CD4-positive, alpha-beta T cell (primary cell): Measurements from ENCODE around the gene ZNF846. TPM values are rescaled to one million over a fixed set of nuclear protein-coding genes. Genes with fewer than 3 reads are reported as not detected.
A peak's percentile ranks its signal among the peaks of the same experiment; 100 is the strongest.

Experiments used
- ATAC-seq: fragments of 200-7000 bp; cut with Tn5 transposase; one replicate; pipeline ENCODE4 v1.10.0; 2022; ENCODE audit warnings: mild to moderate bottlenecking; ENCODE audit not compliant: poor library complexity
- CTCF ChIA-PET: fragments of 350-600 bp; sonication (Branson Sonifier 250); formaldehyde crosslinking; loops from one replicate; lab custom pipeline; 2021; ENCODE audit warnings: antibody characterized with exemption, inconsistent platforms; lab: Charles Lee
- POLR2A ChIA-PET: fragments of 350-600 bp; sonication (Branson Sonifier 250); formaldehyde crosslinking; loops from one replicate; lab custom pipeline; 2021; ENCODE audit warnings: antibody characterized with exemption, inconsistent platforms; lab: Charles Lee
- DNase-seq, 14 experiments: peaks; one replicate each; pipeline ENCODE4 v3.0.0-alpha.2; 2013 to 2020; ENCODE audit warnings: mixed read lengths in 2 of 14
- H3K27ac ChIP-seq, 2 donors: one replicate each; pipeline versions ENCODE4 v1.5.1 to v1.7.0; 2013; ENCODE audit warnings: low read length in 2 of 2, low read depth in 1 of 2, mild to moderate bottlenecking in 1 of 2
- H3K27me3 ChIP-seq, 2 experiments: 1 replicate in 1 of 2; 2 replicates in 1 of 2; pipeline versions ENCODE4 v1.6.1 to v1.7.0; 2013; ENCODE audit warnings: low read length in 2 of 2, control low read depth in 1 of 2, mild to moderate bottlenecking in 1 of 2, moderate library complexity in 1 of 2; ENCODE audit not compliant: insufficient read depth in 2 of 2, control insufficient read depth in 1 of 2
- H3K36me3 ChIP-seq: one replicate; pipeline ENCODE4 v1.6.1; 2013; ENCODE audit warnings: low read length, control low read depth; ENCODE audit not compliant: insufficient read depth
- H3K4me1 ChIP-seq: one replicate; pipeline ENCODE4 v1.6.1; 2013; ENCODE audit warnings: low read length, control low read depth; ENCODE audit not compliant: insufficient read depth
- H3K4me3 ChIP-seq: one replicate; pipeline ENCODE4 v1.5.1; 2013; ENCODE audit warnings: mild to moderate bottlenecking, low read length, moderate library complexity
- H3K9me3 ChIP-seq, 2 experiments: 1 replicate in 1 of 2; 2 replicates in 1 of 2; pipeline versions ENCODE4 v1.6.1 to v1.7.0; 2013; ENCODE audit warnings: low read length in 2 of 2, mild to moderate bottlenecking in 2 of 2, control low read depth in 1 of 2, moderate library complexity in 1 of 2; ENCODE audit not compliant: control insufficient read depth in 1 of 2, insufficient read depth in 1 of 2
- H3K27ac Mint-ChIP-seq: one replicate; pipeline ENCODE4 v1.8.0; 2020; ENCODE audit warnings: mixed read lengths
- H3K27me3 Mint-ChIP-seq: one replicate; pipeline ENCODE4 v1.8.0; 2021; ENCODE audit warnings: mixed read lengths
- H3K36me3 Mint-ChIP-seq: one replicate; pipeline ENCODE4 v1.8.0; 2021; ENCODE audit warnings: low read depth, mixed read lengths
- H3K4me1 Mint-ChIP-seq: one replicate; pipeline ENCODE4 v1.8.0; 2021; ENCODE audit warnings: low read depth, mixed read lengths
- H3K4me3 Mint-ChIP-seq: one replicate; pipeline ENCODE4 v1.8.0; 2020; ENCODE audit warnings: mild to moderate bottlenecking, mixed read lengths
- H3K9me3 Mint-ChIP-seq: one replicate; pipeline ENCODE4 v1.8.0; 2020; ENCODE audit warnings: mixed read lengths
- intact Hi-C, 2 experiments: fragments of 100-400 bp; cut with DNase I in 1 of 2; cut with micrococcal nuclease in 1 of 2; formaldehyde crosslinking; loops; one replicate each; pipeline versions ENCODE4 v1.15.1 to v1.9.0; 2023 to 2025; cut with DNase I, micrococcal nuclease
- total RNA-seq, 174 experiments: library from RNA in 2 of 174; stranded (reverse) in 2 of 174; gene quantifications; one replicate each; pipeline ENCODE4 v1.2.3 and lab custom pipeline; 2021 to 2026
- TF ChIP-seq, protein P1 (sequence below): fragments of 200-600 bp; IDR thresholded peaks from one replicate; pipeline ENCODE4 v1.8.0; 2022; ENCODE audit warnings: antibody characterized with exemption, mild to moderate bottlenecking

The ZNF846 gene
- total RNA-seq, 2 experiments from 2014 or later: 7.9 to 8.5 TPM

DNA sequence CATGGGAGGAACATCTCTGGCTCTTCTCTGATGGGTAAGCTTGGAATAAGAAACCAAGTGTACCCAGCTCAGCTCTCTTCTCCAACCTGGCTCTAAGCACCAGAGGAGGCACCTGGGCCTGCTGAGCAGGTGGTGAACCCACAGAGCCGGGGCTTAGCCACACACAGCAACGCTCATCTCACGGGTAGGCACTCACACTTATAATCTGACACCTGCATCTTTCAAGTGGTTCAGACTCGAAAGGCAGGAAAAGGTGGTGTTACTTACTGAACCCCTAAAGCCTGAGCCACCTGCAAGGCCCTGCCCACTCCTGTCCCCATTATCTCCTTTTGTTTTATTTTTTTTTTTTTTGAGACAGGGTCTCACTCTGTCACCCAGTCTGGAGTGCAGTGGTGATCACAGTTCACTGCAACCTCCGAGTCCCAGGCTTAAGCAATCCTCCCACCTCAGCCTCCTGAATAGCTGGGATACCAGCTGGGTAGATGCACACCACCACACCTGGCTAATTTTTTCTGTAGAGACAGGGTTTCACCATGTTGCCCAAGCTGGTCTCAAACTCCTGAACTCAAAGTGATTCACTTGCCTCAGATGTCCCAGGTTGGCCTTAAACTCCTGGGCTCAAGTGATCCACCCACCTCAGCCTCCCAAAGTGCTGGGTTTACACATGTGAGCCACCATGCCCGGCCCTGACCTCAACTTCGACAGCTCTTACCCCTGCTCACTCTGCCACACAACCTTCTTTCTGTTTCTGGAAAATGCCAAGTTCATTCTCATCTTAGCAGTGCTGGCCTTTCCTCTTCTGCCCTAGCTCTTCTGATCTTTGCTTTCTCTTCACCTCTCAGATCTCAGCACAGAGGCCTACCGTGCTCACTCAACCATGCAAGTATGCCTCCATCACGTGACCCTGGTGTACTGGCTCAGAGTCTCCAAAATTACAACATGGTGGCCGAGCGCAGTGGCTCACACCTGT is 40.6 kb upstream of the ZNF846 start:
- peak overlapping the region; percentile 13 for H3K4me3 Mint-ChIP-seq
- peak overlapping the region; percentile 61 to 69 for H3K27ac ChIP-seq
- peak overlapping the region; percentile 70 for H3K27ac Mint-ChIP-seq
- ATAC-seq: peak; percentile 87
- no peaks in the 10 kb centered on the region for H3K9me3 Mint-ChIP-seq
- no peaks in the 10 kb centered on the region for H3K27me3 ChIP-seq
- intact Hi-C loops: no loop called here
- H3K27me3 Mint-ChIP-seq: no peaks in the 10 kb centered on the region
- H3K4me1 Mint-ChIP-seq: peaks cover 34% of the 10 kb centered on the region
- H3K36me3 ChIP-seq: peaks cover 22% of the 10 kb centered on the region
- no peaks in the 10 kb centered on the region for H3K9me3 ChIP-seq
- H3K4me3 ChIP-seq: no peak overlapping the region
- CTCF ChIA-PET: no interaction called here
- H3K4me1 ChIP-seq: peaks cover 50% of the 10 kb centered on the region
- TF ChIP-seq, protein P1, sequence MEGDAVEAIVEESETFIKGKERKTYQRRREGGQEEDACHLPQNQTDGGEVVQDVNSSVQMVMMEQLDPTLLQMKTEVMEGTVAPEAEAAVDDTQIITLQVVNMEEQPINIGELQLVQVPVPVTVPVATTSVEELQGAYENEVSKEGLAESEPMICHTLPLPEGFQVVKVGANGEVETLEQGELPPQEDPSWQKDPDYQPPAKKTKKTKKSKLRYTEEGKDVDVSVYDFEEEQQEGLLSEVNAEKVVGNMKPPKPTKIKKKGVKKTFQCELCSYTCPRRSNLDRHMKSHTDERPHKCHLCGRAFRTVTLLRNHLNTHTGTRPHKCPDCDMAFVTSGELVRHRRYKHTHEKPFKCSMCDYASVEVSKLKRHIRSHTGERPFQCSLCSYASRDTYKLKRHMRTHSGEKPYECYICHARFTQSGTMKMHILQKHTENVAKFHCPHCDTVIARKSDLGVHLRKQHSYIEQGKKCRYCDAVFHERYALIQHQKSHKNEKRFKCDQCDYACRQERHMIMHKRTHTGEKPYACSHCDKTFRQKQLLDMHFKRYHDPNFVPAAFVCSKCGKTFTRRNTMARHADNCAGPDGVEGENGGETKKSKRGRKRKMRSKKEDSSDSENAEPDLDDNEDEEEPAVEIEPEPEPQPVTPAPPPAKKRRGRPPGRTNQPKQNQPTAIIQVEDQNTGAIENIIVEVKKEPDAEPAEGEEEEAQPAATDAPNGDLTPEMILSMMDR: no peak
- peaks cover 18% of the 10 kb centered on the region for H3K36me3 Mint-ChIP-seq
- DNase-seq: peak in 10 of 14 experiments; percentile 17 to 82 (median 36)
- POLR2A ChIA-PET: interaction anchor here (1.0 to 1.6 kb wide), 2 partner anchors 9 to 16 kb away, joined by 3 to 11 read pairs; partner anchors contain the start of gene FBXL12

DNA sequence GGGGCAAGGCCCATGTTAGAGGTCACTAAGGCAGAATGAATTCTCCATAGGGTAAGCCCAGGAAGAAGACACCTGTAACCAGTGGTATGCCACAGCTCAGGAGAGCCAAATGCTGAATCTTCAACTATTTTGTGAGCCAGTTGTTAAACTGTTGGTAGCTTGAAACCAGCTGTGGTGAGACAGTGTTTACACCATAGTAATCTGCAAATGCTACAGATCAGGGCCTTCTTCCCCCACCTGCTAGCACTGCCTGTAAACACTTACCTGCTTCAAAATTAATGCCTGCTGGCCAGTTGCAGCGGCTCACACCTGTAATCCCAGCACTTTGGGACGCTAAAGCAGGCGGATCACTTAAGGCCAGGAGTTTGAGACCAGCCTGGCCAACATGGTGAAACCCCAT is 38.3 kb upstream of the ZNF846 start:
- Mint-ChIP-seq H3K4me1 (peaks cover 35% of the 10 kb centered on the region), H3K27me3 (no peaks in the 10 kb centered on the region), H3K4me3 (no peak overlapping the region), H3K27ac (peak overlapping the region; percentile 70), H3K36me3 (peaks cover 13% of the 10 kb centered on the region), H3K9me3 (no peaks in the 10 kb centered on the region)
- Histone ChIP-seq H3K9me3 (no peaks in the 10 kb centered on the region), H3K27me3 (no peaks in the 10 kb centered on the region), H3K4me3 (no peak overlapping the region), H3K27ac (peak overlapping the region; percentile 41 to 47), H3K4me1 (peaks cover 50% of the 10 kb centered on the region), H3K36me3 (peaks cover 18% of the 10 kb centered on the region)
- no peak for DNase-seq
- POLR2A ChIA-PET: interaction anchor here (1.5 kb wide), 1 partner anchor 12 kb away, joined by 4 read pairs; the partner anchor contains the start of gene FBXL12
- CTCF ChIA-PET: no interaction called here
- ATAC-seq: no peak
- TF ChIP-seq, protein P1: no peak
- intact Hi-C loops: no loop called here

DNA sequence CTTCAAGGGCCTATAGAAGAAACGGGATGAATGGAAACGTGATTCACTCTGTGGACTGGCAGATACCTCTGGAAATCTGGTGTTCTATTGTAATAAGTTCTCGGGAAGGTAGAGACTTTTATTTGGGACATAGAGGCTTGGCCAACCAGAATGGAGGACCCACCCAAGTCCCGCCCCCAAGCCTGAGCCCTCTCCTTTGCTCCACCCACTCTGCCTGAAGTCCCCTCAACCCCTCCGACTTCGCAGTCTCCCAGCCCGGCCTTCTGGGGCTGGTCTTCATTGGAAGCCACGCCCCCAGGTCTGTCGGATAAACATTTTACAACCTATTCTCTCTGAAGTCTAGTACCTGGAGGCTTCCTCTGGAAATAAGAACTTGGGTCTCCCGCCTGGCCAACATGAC is 33.4 kb upstream of the ZNF846 start:
- H3K27ac Mint-ChIP-seq: no peak overlapping the region
- no peaks in the 10 kb centered on the region for H3K27me3 Mint-ChIP-seq

More for the DNA sequence above, 33.4 kb upstream of the ZNF846 start:
- no peak overlapping the region for H3K27ac ChIP-seq
- H3K4me3 ChIP-seq: no peak overlapping the region
- H3K36me3 ChIP-seq: no peaks in the 10 kb centered on the region
- Mint-ChIP-seq H3K36me3 (no peaks in the 10 kb centered on the region), H3K4me1 (peaks cover 25% of the 10 kb centered on the region), H3K9me3 (no peaks in the 10 kb centered on the region), H3K4me3 (no peak overlapping the region)
- TF ChIP-seq, protein P1: no peak
- no peaks in the 10 kb centered on the region for H3K27me3 ChIP-seq
- POLR2A ChIA-PET: no interaction called here
- CTCF ChIA-PET: no interaction called here
- ATAC-seq: no peak
- DNase-seq: no peak
- intact Hi-C loops: no loop called here
- no peaks in the 10 kb centered on the region for H3K9me3 ChIP-seq
- H3K4me1 ChIP-seq: peaks cover 24% of the 10 kb centered on the region
